Neural cell (in vitro differentiated cells): ENCODE results near the gene ATG4A. TPM values are rescaled to one million over a fixed set of nuclear protein-coding genes. Genes with fewer than 3 reads are reported as not detected.

ENCODE experiments used
- H2AFZ ChIP-seq: fragments of 200-600, 300-800 bp; sonication (generic), shearing (Covaris generic); 2 replicates; pipeline ENCODE4 v1.6.0; 2014; ENCODE audit warnings: low read depth, mild to moderate bottlenecking, antibody characterized with exemption, low read length, moderate library complexity
- H3F3A ChIP-seq: fragments of 200-600 bp; shearing (Covaris generic); 2 replicates; pipeline ENCODE4 v1.6.1; 2016; ENCODE audit warnings: mild to moderate bottlenecking, moderate library complexity, mixed read lengths, antibody characterized with exemption, low read length; ENCODE audit not compliant: insufficient read depth, poor library complexity, severe bottlenecking
- H3K27ac ChIP-seq: fragments of 200-600, 300-800 bp; sonication (generic), shearing (Covaris generic); 2 replicates; pipeline ENCODE4 v1.5.1; 2014; ENCODE audit warnings: mild to moderate bottlenecking, low read length, moderate library complexity
- H3K27me3 ChIP-seq: fragments of 300-800, 200-600 bp; sonication (generic), shearing (Covaris generic); 2 replicates; pipeline ENCODE4 v1.6.0; 2014; ENCODE audit warnings: mild to moderate bottlenecking, low read depth, low read length, moderate library complexity; ENCODE audit not compliant: insufficient read depth
- H3K36me3 ChIP-seq: fragments of 300-800, 200-600 bp; sonication (generic), shearing (Covaris generic); 2 replicates; pipeline ENCODE4 v1.5.1; 2014; ENCODE audit warnings: mild to moderate bottlenecking, antibody characterized with exemption, low read length, moderate library complexity; ENCODE audit not compliant: insufficient read depth
- H3K4me2 ChIP-seq: fragments of 300-800, 200-600 bp; sonication (generic), shearing (Covaris generic); 2 replicates; pipeline ENCODE4 v1.6.0; 2014; ENCODE audit warnings: mild to moderate bottlenecking, low read length
- H3K4me3 ChIP-seq: fragments of 300-800, 200-600 bp; sonication (generic), shearing (Covaris generic); 2 replicates; pipeline ENCODE4 v1.5.1; 2014; ENCODE audit warnings: mild to moderate bottlenecking, low read length, moderate library complexity
- H3K79me2 ChIP-seq: fragments of 200-600 bp; shearing (Covaris generic); replicated peaks from 2 replicates; pipeline ENCODE4 v1.6.0; 2014; ENCODE audit warnings: mild to moderate bottlenecking, low read length, moderate library complexity; ENCODE audit not compliant: insufficient read depth
- H3K9ac ChIP-seq: fragments of 300-800, 200-600 bp; sonication (generic), shearing (Covaris generic); 2 replicates; pipeline ENCODE4 v1.6.1; 2016; ENCODE audit warnings: mild to moderate bottlenecking, low read length, mixed read lengths
- H3K9me2 ChIP-seq: fragments of 200-600 bp; shearing (Covaris generic); 2 replicates; pipeline ENCODE4 v1.6.1; 2016; ENCODE audit warnings: mild to moderate bottlenecking, low read length, mixed read lengths; ENCODE audit not compliant: insufficient read depth
- H3K9me3 ChIP-seq: fragments of 200-600, 300-800 bp; sonication (generic), shearing (Covaris generic); 2 replicates; pipeline ENCODE4 v1.6.1; 2016; ENCODE audit warnings: mild to moderate bottlenecking, mixed run types, low read length, moderate library complexity, mixed read lengths
- H4K20me1 ChIP-seq: fragments of 200-600 bp; shearing (Covaris generic); 2 replicates; pipeline ENCODE4 v1.6.1; 2016; ENCODE audit warnings: mild to moderate bottlenecking, mixed run types; ENCODE audit not compliant: insufficient read depth
- CTCF ChIP-seq: fragments of 450-650 bp; IDR thresholded peaks from 2 replicates; pipeline ENCODE4 v1.5.1; 2014; ENCODE audit warnings: antibody characterized with exemption, mild to moderate bottlenecking, moderate library complexity; ENCODE audit not compliant: poor library complexity, severe bottlenecking
- EP300 ChIP-seq: fragments of 450-650 bp; conservative IDR thresholded peaks from 2 replicates; pipeline ENCODE4 v1.6.1; 2014; ENCODE audit warnings: antibody characterized with exemption, mild to moderate bottlenecking, moderate library complexity; ENCODE audit not compliant: poor library complexity, severe bottlenecking
- EZH2 ChIP-seq: fragments of 200-600, 300-800 bp; shearing (Covaris generic), sonication (generic); IDR thresholded peaks from 2 replicates; pipeline ENCODE4 v1.6.1; 2014; ENCODE audit warnings: antibody characterized with exemption, low read length, borderline replicate concordance, mild to moderate bottlenecking; ENCODE audit not compliant: insufficient read depth, poor library complexity, severe bottlenecking
- MXI1 ChIP-seq: fragments of 450-650 bp; conservative IDR thresholded peaks from 2 replicates; pipeline ENCODE4 v1.6.1; 2014; ENCODE audit warnings: antibody characterized with exemption, mild to moderate bottlenecking; ENCODE audit not compliant: poor library complexity, severe bottlenecking
- POLR2AphosphoS5 ChIP-seq: IDR thresholded peaks from 2 replicates; pipeline ENCODE4 v1.6.1; 2012
- RAD21 ChIP-seq: fragments of 450-650 bp; conservative IDR thresholded peaks from 2 replicates; pipeline ENCODE4 v1.6.1; 2014; ENCODE audit warnings: antibody characterized with exemption, mild to moderate bottlenecking, moderate library complexity
- REST ChIP-seq: IDR thresholded peaks from 2 replicates; pipeline ENCODE4 v1.6.1; 2012; ENCODE audit warnings: borderline replicate concordance
- SMC3 ChIP-seq: fragments of 450-650 bp; conservative IDR thresholded peaks from 2 replicates; pipeline ENCODE4 v1.6.1; 2014; ENCODE audit warnings: antibody characterized with exemption, mild to moderate bottlenecking, moderate library complexity; ENCODE audit not compliant: poor library complexity
- TAF1 ChIP-seq: IDR thresholded peaks from 2 replicates; pipeline ENCODE4 v1.6.1; 2012; ENCODE audit warnings: low read depth
- polyA minus RNA-seq: library from RNA; depleted of rRNA, polyadenylated mRNA; stranded (reverse); fragments of >200 nt; gene quantifications from 2 replicates; pipeline ENCODE4 v1.2.3, GENCODE V29; 2014
- polyA plus RNA-seq: library from polyadenylated mRNA; depleted of rRNA; stranded (reverse); fragments of >200 nt; gene quantifications from 2 replicates; pipeline ENCODE4 v1.2.3, GENCODE V29; 2014

The ATG4A gene
- polyA plus RNA-seq = 20.4 and 23.9 TPM in 2 replicates
- polyA minus RNA-seq = 9.8 and 10.2 TPM in 2 replicates

DNA sequence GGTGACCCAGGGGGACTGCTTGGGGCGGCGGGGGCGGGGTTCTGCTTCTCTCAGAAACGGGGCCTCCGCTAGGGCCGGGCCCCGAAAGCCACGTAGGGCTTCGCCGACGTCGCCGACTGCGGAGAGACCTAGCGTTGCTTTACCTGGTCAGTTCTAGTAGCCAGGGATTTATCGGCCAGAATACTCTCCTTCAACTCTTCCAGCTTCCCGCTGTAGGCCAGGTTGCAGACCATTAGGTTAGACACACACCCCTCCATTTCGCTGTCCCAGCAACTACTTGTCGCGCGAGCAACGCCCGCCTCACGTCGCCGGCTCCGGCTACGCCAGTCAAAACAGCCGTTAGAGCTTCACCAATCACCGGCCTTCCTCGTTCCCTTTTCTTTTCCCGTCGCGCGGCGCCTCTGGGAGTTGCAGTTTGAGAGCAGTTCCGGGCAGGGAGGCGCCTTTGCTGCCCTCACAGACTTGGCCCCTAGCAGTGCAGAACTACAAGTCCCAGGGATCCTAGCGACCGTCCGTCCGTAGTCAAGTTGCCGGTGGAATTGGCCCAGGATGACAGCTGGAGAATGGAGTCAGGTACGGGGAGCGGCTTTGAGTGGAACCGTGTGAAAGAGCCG lies at the start of gene ATG4A, which contains the start of gene PSMD10:
Gene ATG4A (plus strand): TSS at position 515 of the 614 bp plus-strand sequence. CDS start 49 bp downstream, at position 564.
Gene PSMD10 (minus strand): TSS at position 279 of the 614 bp plus-strand sequence. CDS start 22 bp downstream, at position 257.
- no peak for TF ChIP-seq TAF1
- peak; percentile 79 for TF ChIP-seq POLR2AphosphoS5
- TF ChIP-seq MXI1 = peak; percentile 50
- no peak for TF ChIP-seq SMC3
- no peak for TF ChIP-seq RAD21
- Histone ChIP-seq H3K4me2 (peak within 1 kb of the TSS; percentile 48), H3K27ac (peak within 1 kb of the TSS; percentile 69), H2AFZ (peak within 1 kb of the TSS; percentile 40), H3K9ac (peak within 1 kb of the TSS; percentile 69), H3K79me2 (peaks cover 8% of the 10 kb centered on the region), H3K9me2 (no peaks in the 10 kb centered on the region), H3K4me3 (peak within 1 kb of the TSS; percentile 75), H3K9me3 (no peaks in the 10 kb centered on the region), H3K36me3 (no peaks in the 10 kb centered on the region), H3K27me3 (no peaks in the 10 kb centered on the region), H3F3A (no peaks in the 10 kb centered on the region), H4K20me1 (no peaks in the 10 kb centered on the region)

DNA sequence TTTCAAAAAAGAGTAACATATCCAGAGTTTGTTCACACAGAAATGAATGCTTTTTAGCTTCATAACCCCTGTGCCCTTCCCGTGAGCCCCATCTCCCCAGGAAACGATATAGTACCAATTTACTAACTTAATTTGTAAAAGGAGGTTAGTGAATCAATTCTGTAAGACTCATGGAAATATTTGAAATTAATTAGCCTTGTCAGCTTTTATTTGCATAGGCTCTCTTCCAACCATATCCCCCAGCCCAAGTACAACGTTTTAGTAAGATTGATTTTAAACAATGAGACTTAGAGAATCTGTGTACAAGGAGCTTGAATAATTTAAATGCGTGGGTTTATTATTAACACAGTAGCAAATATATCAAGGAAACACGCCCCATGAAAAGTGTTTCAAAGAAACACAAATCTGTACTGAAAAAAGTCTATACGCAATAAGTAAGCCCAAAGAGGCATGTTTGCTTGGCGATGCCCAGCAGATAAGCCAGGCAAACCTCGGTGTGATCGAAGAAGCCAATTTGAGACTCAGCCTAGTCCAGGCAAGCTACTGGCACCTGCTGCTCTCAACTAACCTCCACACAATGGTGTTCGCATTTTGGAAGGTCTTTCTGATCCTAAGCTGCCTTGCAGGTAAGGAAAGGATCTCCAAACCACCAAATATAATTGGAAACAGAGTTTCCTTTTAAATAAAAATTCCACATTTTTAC lies 46.9 kb upstream of the ATG4A start, which contains the start of gene VSIG1:
Gene VSIG1 (plus strand): TSS at position 512 of the 703 bp plus-strand sequence. CDS start 66 bp downstream, at position 578.
- Histone ChIP-seq H3K4me2 (no peak within 1 kb of the TSS), H3F3A (no peaks in the 10 kb centered on the region), H3K27ac (no peak within 1 kb of the TSS), H3K9ac (no peak within 1 kb of the TSS), H3K9me3 (no peaks in the 10 kb centered on the region), H3K27me3 (no peaks in the 10 kb centered on the region), H3K4me3 (no peak within 1 kb of the TSS), H3K36me3 (no peaks in the 10 kb centered on the region), H3K79me2 (no peaks in the 10 kb centered on the region), H2AFZ (no peak within 1 kb of the TSS), H4K20me1 (no peaks in the 10 kb centered on the region), H3K9me2 (no peaks in the 10 kb centered on the region)
- TF ChIP-seq RAD21 (no peak), REST (no peak), SMC3 (no peak), CTCF (no peak), MXI1 (no peak), EZH2 (no peak), POLR2AphosphoS5 (no peak), EP300 (no peak), TAF1 (no peak)
